ENCODE data around the gene DOK3. TPM values are rescaled to one million over a fixed set of nuclear protein-coding genes. Genes with fewer than 3 reads are reported as not detected.
"Not testable (repeated sequence)": the region's sequence is repeated elsewhere in the genome, so short reads cannot be mapped to it uniquely, and the experiment has no call there.

DOK3 gene
- total RNA-seq, 1 donor from 2014 or later: 5.3 TPM

GRCh38 chr5:177498013-177498787, 11.4 kb downstream of the DOK3 start:
- intact Hi-C loops (cut with micrococcal nuclease): loop anchor here (5.0 kb wide), 1 partner anchor 54 kb away; the partner anchor contains the start of gene FAM193B

GRCh38 chr5:177497292-177498012, 12.2 kb downstream of the DOK3 start, which contains the start of gene PDLIM7:
TSS of gene PDLIM7 (minus strand) at chr5:177497604. CDS start at chr5:177496512, 1,092 bp downstream.
- intact Hi-C loops (cut with micrococcal nuclease): loop anchor here (1.0 to 5.0 kb wide), 7 partner anchors 18 to 185 kb away; partner anchors contain the start of genes FAM193B and GRK6

- intact Hi-C loops (cut with micrococcal nuclease): loop anchor here (1.0 to 5.0 kb wide), 7 partner anchors 18 to 185 kb away; partner anchors contain the start of genes FAM193B and GRK6
Measured at GRCh38 chr5:177496727-177497291, 12.8 kb downstream of the DOK3 start.

- intact Hi-C loops (cut with micrococcal nuclease): loop anchor here (5.0 kb wide), 1 partner anchor 56 kb away; the partner anchor contains the start of gene FAM193B
Measured at GRCh38 chr5:177496070-177496726, 13.4 kb downstream of the DOK3 start.

- intact Hi-C loops (cut with micrococcal nuclease): loop anchor here (5.0 kb wide), 1 partner anchor 57 kb away; the partner anchor contains the start of gene FAM193B
Measured at GRCh38 chr5:177495243-177496060, 14.2 kb downstream of the DOK3 start.

GRCh38 chr5:177494346-177495195, 15.1 kb downstream of the DOK3 start:
- intact Hi-C loops (cut with micrococcal nuclease): loop anchor here (5.0 kb wide), 1 partner anchor 58 kb away; the partner anchor contains the start of gene FAM193B

GRCh38 chr5:177493795-177494345, 15.8 kb downstream of the DOK3 start:
- intact Hi-C loops (cut with micrococcal nuclease): no loop called here

- intact Hi-C loops (cut with micrococcal nuclease): no loop called here
Measured at GRCh38 chr5:177492841-177493240, 16.8 kb downstream of the DOK3 start.

GRCh38 chr5:177491983-177492746, 17.5 kb downstream of the DOK3 start:
- intact Hi-C loops (cut with micrococcal nuclease): no loop called here

GRCh38 chr5:177491429-177491945, 18.1 kb downstream of the DOK3 start:
- intact Hi-C loops (cut with micrococcal nuclease): no loop called here

- intact Hi-C loops (cut with micrococcal nuclease): no loop called here
Measured at GRCh38 chr5:177490992-177491391, 18.6 kb downstream of the DOK3 start.

- intact Hi-C loops (cut with micrococcal nuclease): no loop called here
Measured at GRCh38 chr5:177490311-177490991, 19.2 kb downstream of the DOK3 start.

- intact Hi-C loops (cut with micrococcal nuclease): no loop called here
Measured at GRCh38 chr5:177489119-177489716, 20.4 kb downstream of the DOK3 start.

- intact Hi-C loops (cut with micrococcal nuclease): no loop called here
Measured at GRCh38 chr5:177487975-177488374, 21.7 kb downstream of the DOK3 start.

GRCh38 chr5:177487144-177487543, 22.5 kb downstream of the DOK3 start:
- intact Hi-C loops (cut with micrococcal nuclease): no loop called here

- intact Hi-C loops (cut with micrococcal nuclease): no loop called here
Measured at GRCh38 chr5:177486256-177486655, 23.4 kb downstream of the DOK3 start.

- intact Hi-C loops (cut with micrococcal nuclease): not testable (repeated sequence)
Measured at GRCh38 chr5:177485753-177486152, 23.9 kb downstream of the DOK3 start.
